H1 (cell line): Measurements from ENCODE around the gene RAB31. TPM values are rescaled to one million over a fixed set of nuclear protein-coding genes. Genes with fewer than 3 reads are reported as not detected.

Experiments used
- CTCF ChIA-PET: fragments of 300-600 bp; sonication (Branson Sonifier 250); formaldehyde crosslinking; loops from one replicate; lab custom pipeline; 2021; ENCODE audit not compliant: partially characterized antibody; lab: Charles Lee
- POLR2A ChIA-PET: fragments of 300-600 bp; sonication (Branson Sonifier 250); formaldehyde crosslinking; loops from one replicate; lab custom pipeline; 2021; ENCODE audit warnings: inconsistent platforms; ENCODE audit not compliant: partially characterized antibody; lab: Charles Lee
- DNase-seq, 2 experiments: peaks; one replicate each; pipeline versions ENCODE4 v3.0.0 to v3.0.0-alpha.2; 2010 to 2022; ENCODE audit warnings: low spot score in 2 of 2, low read depth in 1 of 2, mixed read lengths in 1 of 2
- FAIRE-seq: peaks from 2 replicates; lab custom pipeline; 2011; peaks lifted over from hg19 to GRCh38; lab: Jason Lieb, UNC
- H2AFZ ChIP-seq: 2 replicates; pipeline ENCODE4 v1.8.1; 2012; ENCODE audit warnings: low read length, inconsistent platforms
- H2AK5ac ChIP-seq: 2 replicates; pipeline ENCODE4 v1.6.1; 2013; ENCODE audit warnings: low read depth, low read length
- H2BK120ac ChIP-seq: replicated peaks from 2 replicates; pipeline ENCODE3; 2013; ENCODE audit warnings: low read depth, low read length, inconsistent platforms
- H2BK12ac ChIP-seq: 2 replicates; pipeline ENCODE4 v1.6.1; 2013; ENCODE audit warnings: low read depth, low read length
- H2BK15ac ChIP-seq: 2 replicates; pipeline ENCODE4 v1.6.1; 2013; ENCODE audit warnings: low read length
- H2BK20ac ChIP-seq: 2 replicates; pipeline ENCODE4 v1.6.1; 2013; ENCODE audit warnings: low read length
- H2BK5ac ChIP-seq: 2 replicates; pipeline ENCODE4 v1.6.1; 2013; ENCODE audit warnings: low read depth, low read length
- H3K14ac ChIP-seq: 2 replicates; pipeline ENCODE4 v1.6.1; 2013; ENCODE audit warnings: inconsistent platforms; ENCODE audit not compliant: insufficient read length
- H3K18ac ChIP-seq: 2 replicates; pipeline ENCODE4 v1.6.1; 2013; ENCODE audit warnings: low read length; ENCODE audit errors: extremely low read depth
- H3K23ac ChIP-seq: 2 replicates; pipeline ENCODE4 v1.6.1; 2013; ENCODE audit warnings: inconsistent platforms; ENCODE audit not compliant: insufficient read length
- H3K23me2 ChIP-seq: 2 replicates; pipeline ENCODE4 v1.6.1; 2013; ENCODE audit warnings: low read depth, low read length
- H3K27ac ChIP-seq: 2 replicates; pipeline ENCODE4 v1.6.1; 2011; ENCODE audit warnings: low read depth, low read length, inconsistent platforms
- H3K27me3 ChIP-seq, 4 experiments: replicated peaks in 1 of 4; 1 replicate in 1 of 4; 2 replicates in 3 of 4; pipeline versions ENCODE4 v1.6.1 to v1.8.1; 2011 to 2013; ENCODE audit warnings: low read length in 3 of 4, mild to moderate bottlenecking in 3 of 4, inconsistent platforms in 2 of 4, mixed read lengths in 2 of 4, moderate library complexity in 1 of 4; ENCODE audit not compliant: control insufficient read depth in 3 of 4, insufficient read depth in 3 of 4; ENCODE audit errors: extremely low read depth in 1 of 4
- H3K36me3 ChIP-seq, 4 experiments: 2 replicates each; pipeline versions ENCODE4 v1.6.1 to v1.8.1; 2011 to 2013; ENCODE audit warnings: mild to moderate bottlenecking in 4 of 4, low read length in 3 of 4, moderate library complexity in 2 of 4, control low read depth in 1 of 4, inconsistent platforms in 1 of 4; ENCODE audit not compliant: insufficient read depth in 4 of 4, control insufficient read depth in 2 of 4
- H3K4ac ChIP-seq: replicated peaks from 2 replicates; pipeline ENCODE3; 2013; ENCODE audit warnings: low read length, low read depth, mixed read lengths, inconsistent platforms; ENCODE audit not compliant: insufficient read length
- H3K4me1 ChIP-seq, 4 experiments: replicated peaks in 1 of 4; 1 replicate in 1 of 4; 2 replicates in 3 of 4; pipeline versions ENCODE4 v1.6.1 to v1.8.1; 2011 to 2013; ENCODE audit warnings: low read length in 3 of 4, inconsistent platforms in 2 of 4, mixed read lengths in 1 of 4; ENCODE audit not compliant: insufficient read depth in 4 of 4, control insufficient read depth in 3 of 4
- H3K4me2 ChIP-seq, 2 experiments: 2 replicates each; pipeline versions ENCODE4 v1.6.1 to v1.8.1; 2011 to 2013; ENCODE audit warnings: low read depth in 2 of 2, low read length in 2 of 2, control low read depth in 1 of 2, inconsistent platforms in 1 of 2, mild to moderate bottlenecking in 1 of 2; ENCODE audit not compliant: insufficient read depth in 1 of 2
- H3K4me3 ChIP-seq, 4 experiments: fragments of 200-600, 300-600 bp in 1 of 4; sonication (generic), shearing (Covaris generic), sonication (Bioruptor Twin) in 1 of 4; 2 replicates each; pipeline versions ENCODE4 v1.5.1 to v1.8.1; 2011 to 2016; ENCODE audit warnings: low read length in 4 of 4, low read depth in 3 of 4, control low read depth in 2 of 4, inconsistent platforms in 2 of 4, mild to moderate bottlenecking in 2 of 4, mixed read lengths in 1 of 4, moderate library complexity in 1 of 4; ENCODE audit not compliant: insufficient read depth in 2 of 4; ENCODE audit errors: extremely low read depth in 1 of 4
- H3K56ac ChIP-seq: replicated peaks from 2 replicates; pipeline ENCODE3; 2013; ENCODE audit warnings: low read depth, mild to moderate bottlenecking, mixed read lengths, low read length, inconsistent platforms; ENCODE audit not compliant: insufficient read length
- H3K79me1 ChIP-seq: 2 replicates; pipeline ENCODE4 v1.6.1; 2013; ENCODE audit warnings: low read depth, low read length, control low read depth
- H3K79me2 ChIP-seq, 2 experiments: 2 replicates each; pipeline versions ENCODE4 v1.6.1 to v1.8.1; 2012 to 2013; ENCODE audit warnings: low read length in 2 of 2, mild to moderate bottlenecking in 2 of 2, inconsistent platforms in 1 of 2; ENCODE audit not compliant: insufficient read depth in 2 of 2, control insufficient read depth in 1 of 2
- H3K9ac ChIP-seq, 4 experiments: replicated peaks in 1 of 4; 1 replicate in 1 of 4; 2 replicates in 3 of 4; pipeline versions ENCODE4 v1.6.1 to v1.8.1; 2011 to 2013; ENCODE audit warnings: low read depth in 3 of 4, low read length in 3 of 4, control low read depth in 2 of 4, mild to moderate bottlenecking in 2 of 4, moderate library complexity in 2 of 4, inconsistent platforms in 1 of 4; ENCODE audit errors: extremely low read depth in 1 of 4
- H3K9me3 ChIP-seq, 2 experiments: 2 replicates each; pipeline versions ENCODE4 v1.6.1 to v1.8.1; 2012 to 2013; ENCODE audit warnings: mild to moderate bottlenecking in 2 of 2, moderate library complexity in 2 of 2, control low read depth in 1 of 2, inconsistent platforms in 1 of 2, low read depth in 1 of 2, low read length in 1 of 2, mixed read lengths in 1 of 2; ENCODE audit not compliant: insufficient read depth in 2 of 2
- H4K20me1 ChIP-seq, 2 experiments: replicated peaks in 1 of 2; 2 replicates each; pipeline versions ENCODE3 to v1.8.1; 2011 to 2013; ENCODE audit warnings: inconsistent platforms in 2 of 2, low read length in 2 of 2, mild to moderate bottlenecking in 1 of 2; ENCODE audit not compliant: insufficient read depth in 2 of 2, control insufficient read depth in 1 of 2
- H4K5ac ChIP-seq: 2 replicates; pipeline ENCODE4 v1.6.1; 2013; ENCODE audit warnings: low read length, low read depth, mixed read lengths, inconsistent platforms; ENCODE audit not compliant: insufficient read length
- H4K8ac ChIP-seq: 2 replicates; pipeline ENCODE4 v1.8.0; 2013; ENCODE audit warnings: mild to moderate bottlenecking, moderate library complexity, low read length, inconsistent platforms; ENCODE audit not compliant: insufficient read depth; ENCODE audit errors: extremely low read depth
- H4K91ac ChIP-seq: replicated peaks from 2 replicates; pipeline ENCODE3; 2013; ENCODE audit warnings: low read length, mixed read lengths, inconsistent platforms; ENCODE audit not compliant: insufficient read length
- RAD21 ChIP-seq, 2 experiments: IDR thresholded peaks in 1 of 2; conservative IDR thresholded peaks in 1 of 2; 2 replicates each; pipeline ENCODE4 v1.6.1; 2011; ENCODE audit warnings: low read depth in 2 of 2, low read length in 2 of 2, improper control_type of control experiment in 1 of 2, inconsistent platforms in 1 of 2, mild to moderate bottlenecking in 1 of 2, moderate library complexity in 1 of 2
- RXRA ChIP-seq: IDR thresholded peaks from 2 replicates; pipeline ENCODE4 v1.6.1; 2011; ENCODE audit warnings: low read depth, mild to moderate bottlenecking, low read length, moderate library complexity; ENCODE audit not compliant: insufficient read depth
- SUZ12 ChIP-seq: fragments of 200-600 bp; sonication (generic); IDR thresholded peaks from 2 replicates; pipeline ENCODE4 v1.6.1; 2012; ENCODE audit warnings: mild to moderate bottlenecking, inconsistent platforms, low read length, moderate library complexity, mixed read lengths
- WGBS, 2 experiments: shearing (Covaris generic) in 1 of 2; methylation state at CpG; one replicate each; pipeline versions ENCODE4 v1.1.6 to v1.1.7; 2013 to 2015; ENCODE audit warnings: low lambda C conversion rate in 2 of 2, mixed read lengths in 2 of 2, inconsistent platforms in 1 of 2, low coverage in 1 of 2, missing lambda C conversion rate in 1 of 2; ENCODE audit not compliant: insufficient replicate concordance in 2 of 2, insufficient coverage in 1 of 2, insufficient read length in 1 of 2; ENCODE audit errors: extremely low coverage in 1 of 2, missing lambda C conversion rate in 1 of 2; 5-methylcytosine and 5-hydroxymethylcytosine counted together
- polyA plus RNA-seq, 7 experiments: library from polyadenylated mRNA; depleted of rRNA in 3 of 7; stranded (reverse) in 5 of 7; unstranded in 2 of 7; fragments of >200 nt in 5 of 7; fragments of 200-250 nt in 2 of 7; gene quantifications; 1 replicate in 5 of 7; 2 replicates in 1 of 7; 4 replicates in 1 of 7; pipeline versions ENCODE4 v1.2.1 to v1.2.3, GENCODE V29; 2011 to 2013; ENCODE audit warnings: missing spikeins in 2 of 7, mixed read lengths in 2 of 7
- total RNA-seq: library from RNA; stranded (reverse); fragmentation: NEBNext Ultra II Directional; extraction: Animal tissue kit (Norgen Biotek cat#: 25700); gene quantifications from 2 replicates; pipeline ENCODE4 v1.2.1, GENCODE V29; 2021

Gene RAB31
- total and polyA plus RNA-seq, 2 of the 8 experiments (the other 6 are each of a cell fraction or from before 2014, with no cell fraction given) = 15.2 to 40.9 TPM

DNA sequence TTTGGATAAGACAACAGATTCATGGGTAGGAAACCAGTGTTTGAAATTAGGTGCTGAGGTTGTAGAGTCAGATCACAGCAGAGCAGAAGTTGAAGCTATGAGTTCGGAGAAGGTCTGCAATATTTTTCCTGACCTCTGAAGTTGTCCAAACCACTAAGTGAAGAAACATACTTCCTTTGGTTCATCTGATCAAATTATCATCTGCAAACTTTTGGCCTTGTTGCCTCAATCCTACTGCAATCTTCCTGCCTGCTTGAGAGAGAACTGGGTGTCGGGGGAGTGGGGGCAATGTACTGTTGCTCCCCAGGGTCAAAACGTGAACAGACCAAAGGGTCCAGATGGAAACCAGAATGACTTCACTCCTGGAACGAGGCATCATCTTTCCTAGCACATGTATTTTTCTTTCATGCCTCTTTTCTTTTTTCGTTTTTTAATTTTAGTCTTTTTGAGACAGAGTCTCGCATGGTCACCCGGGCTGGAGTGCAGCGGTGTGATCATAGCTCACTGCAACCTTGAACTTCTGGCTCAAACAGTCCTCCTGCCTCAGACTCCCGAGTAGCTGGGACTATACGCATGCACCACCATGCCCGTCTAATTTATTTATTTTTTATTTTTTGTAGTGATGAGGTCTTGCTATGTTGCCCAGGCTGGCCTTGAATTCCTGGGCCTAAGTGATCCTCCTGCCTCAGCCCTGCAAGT is 42.7 kb downstream of the RAB31 start:
- Histone ChIP-seq H3K56ac (no peak overlapping the region), H2BK5ac (no peak overlapping the region), H2BK12ac (no peak overlapping the region), H3K27ac (no peak overlapping the region), H2BK120ac (no peak overlapping the region), H3K79me2 (no peaks in the 10 kb centered on the region), H3K27me3 (no peaks in the 10 kb centered on the region), H3K9ac (no peak overlapping the region), H3K9me3 (no peaks in the 10 kb centered on the region), H2BK20ac (0 out of 2 replicates have a peak overlapping the region, but pooled peaks have one; percentile 27), H3K18ac (no peak overlapping the region), H2AK5ac (no peak overlapping the region), H4K8ac (no peak overlapping the region; the same call in 1 of the 2 replicates), H3K14ac (no peak overlapping the region), H3K23ac (no peak overlapping the region), H3K4ac (no peak overlapping the region), H3K4me2 (no peak overlapping the region), H4K5ac (no peak overlapping the region), H4K20me1 (no peaks in the 10 kb centered on the region), H3K4me3 (no peak overlapping the region), H4K91ac (no peak overlapping the region), H2BK15ac (no peak overlapping the region), H3K23me2 (no peaks in the 10 kb centered on the region), H3K79me1 (no peaks in the 10 kb centered on the region; the same call in 1 of the 2 replicates), H3K36me3 (no peaks in the 10 kb centered on the region; a peak in 1 of 8 replicates), H3K4me1 (no peaks in the 10 kb centered on the region), H2AFZ (no peak overlapping the region)
- ChIA-PET CTCF (no interaction called here), POLR2A (no interaction called here)
- FAIRE-seq = no peak
- peak in 1 of 2 experiments; percentile 11 for DNase-seq
- no peak for TF ChIP-seq RAD21 (IDR thresholded peaks at IDR 0.05 in 1 of 2, conservative IDR thresholded peaks at IDR 0.05 in 1 of 2; ENCODE audit: low read depth in 2 of 2, low read length in 2 of 2)
- TF ChIP-seq SUZ12 = no peak
- no peak for TF ChIP-seq RXRA
- 90% methylated on average over 11 of the region's 11 CpGs; no CpG with 5 or more reads in 1 of the 2 experiments for WGBS, 2 experiments
